Measurements from ENCODE around the gene TRIP6. TPM values are rescaled to one million over a fixed set of nuclear protein-coding genes. Genes with fewer than 3 reads are reported as not detected.

Gene TRIP6
- total RNA-seq, 1 experiment from 2014 or later, result 140 TPM

DNA sequence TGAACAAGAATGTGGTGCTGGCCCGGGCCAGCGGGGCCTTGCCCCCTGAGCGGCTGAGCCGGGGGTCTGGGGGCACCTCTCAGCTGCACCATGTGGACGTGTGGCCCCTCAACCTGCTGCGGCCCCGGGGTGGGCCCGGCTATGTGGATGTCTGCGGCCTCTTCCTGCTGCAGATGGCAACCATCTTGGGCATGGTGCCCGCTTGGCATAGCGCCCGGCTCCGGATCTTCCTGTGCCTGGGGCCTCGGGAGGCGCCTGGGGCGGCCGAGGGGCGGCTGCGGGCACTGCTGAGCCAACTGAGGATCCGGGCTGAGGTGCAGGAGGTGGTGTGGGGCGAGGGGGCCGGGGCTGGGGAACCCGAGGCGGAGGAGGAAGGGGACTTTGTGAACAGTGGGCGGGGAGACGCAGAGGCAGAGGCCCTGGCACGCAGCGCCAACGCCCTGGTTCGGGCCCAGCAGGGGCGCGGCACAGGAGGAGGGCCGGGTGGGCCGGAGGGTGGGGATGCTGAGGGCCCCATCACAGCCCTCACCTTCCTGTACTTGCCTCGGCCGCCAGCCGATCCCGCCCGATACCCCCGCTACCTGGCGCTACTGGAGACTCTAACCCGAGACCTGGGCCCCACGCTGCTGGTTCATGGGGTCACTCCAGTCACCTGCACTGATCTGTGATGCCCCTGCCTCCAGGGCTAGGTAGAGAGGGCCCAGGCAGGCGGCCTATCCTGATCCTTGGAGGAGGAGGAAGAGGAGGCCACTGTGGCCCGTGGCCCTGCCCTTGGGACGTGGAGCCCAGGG, 1.1 kb upstream of the TRIP6 start (continued):
- TF ChIP-seq ZNF219 (CRISPR knock-in tag; IDR thresholded peaks at IDR 0.05; ENCODE audit: borderline replicate concordance) (no peak), PRRX2 (CRISPR knock-in tag; IDR thresholded peaks at IDR 0.05) (no peak), OVOL2 (CRISPR knock-in tag; IDR thresholded peaks at IDR 0.05; ENCODE audit: borderline replicate concordance) (no peak), ZBTB21 (CRISPR knock-in tag; IDR thresholded peaks at IDR 0.05; ENCODE audit: borderline replicate concordance) (no peak), NR2C2 (CRISPR knock-in tag; IDR thresholded peaks at IDR 0.05) (no peak)
- TF ChIP-seq, protein P1, sequence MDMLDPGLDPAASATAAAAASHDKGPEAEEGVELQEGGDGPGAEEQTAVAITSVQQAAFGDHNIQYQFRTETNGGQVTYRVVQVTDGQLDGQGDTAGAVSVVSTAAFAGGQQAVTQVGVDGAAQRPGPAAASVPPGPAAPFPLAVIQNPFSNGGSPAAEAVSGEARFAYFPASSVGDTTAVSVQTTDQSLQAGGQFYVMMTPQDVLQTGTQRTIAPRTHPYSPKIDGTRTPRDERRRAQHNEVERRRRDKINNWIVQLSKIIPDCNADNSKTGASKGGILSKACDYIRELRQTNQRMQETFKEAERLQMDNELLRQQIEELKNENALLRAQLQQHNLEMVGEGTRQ (CRISPR knock-in tag; IDR thresholded peaks at IDR 0.05), result no peak

- H3K4me3 Mint-ChIP-seq, result peak overlapping the region; percentile 92
- ChIA-PET POLR2A (interaction anchor here (0.5 to 2.1 kb wide), 5 partner anchors 8 to 39 kb away, joined by 3 to 7 read pairs (median 4); partner anchors contain the start of genes EPHB4, SLC12A9, SRRT and UFSP1), CTCF (interaction anchor here (0.5 to 1.0 kb wide), 6 partner anchors 14 to 193 kb away, joined by 3 to 4 read pairs (median 3); partner anchors contain the start of genes MUC3A, POP7, SLC12A9 and UFSP1)
- peaks cover 29% of the 10 kb centered on the region for H3K36me3 Mint-ChIP-seq
- no peaks in the 10 kb centered on the region for H3K27me3 Mint-ChIP-seq (ENCODE audit: low read depth)
- peaks cover 8% of the 10 kb centered on the region for H3K4me1 Mint-ChIP-seq
- ATAC-seq (no peak), DNase-seq (ENCODE audit: low spot score) (no peak)
- H3K27ac Mint-ChIP-seq, result peak overlapping the region; percentile 95
- no peaks in the 10 kb centered on the region for H3K9me3 Mint-ChIP-seq
- TF ChIP-seq ZSCAN18 (CRISPR knock-in tag; IDR thresholded peaks at IDR 0.05) (no peak), ZNF281 (CRISPR knock-in tag; IDR thresholded peaks at IDR 0.05) (no peak)
These were observed 503 bp upstream of the TRIP6 start for GRCh38 chr7:100866729-100867039.

DNA sequence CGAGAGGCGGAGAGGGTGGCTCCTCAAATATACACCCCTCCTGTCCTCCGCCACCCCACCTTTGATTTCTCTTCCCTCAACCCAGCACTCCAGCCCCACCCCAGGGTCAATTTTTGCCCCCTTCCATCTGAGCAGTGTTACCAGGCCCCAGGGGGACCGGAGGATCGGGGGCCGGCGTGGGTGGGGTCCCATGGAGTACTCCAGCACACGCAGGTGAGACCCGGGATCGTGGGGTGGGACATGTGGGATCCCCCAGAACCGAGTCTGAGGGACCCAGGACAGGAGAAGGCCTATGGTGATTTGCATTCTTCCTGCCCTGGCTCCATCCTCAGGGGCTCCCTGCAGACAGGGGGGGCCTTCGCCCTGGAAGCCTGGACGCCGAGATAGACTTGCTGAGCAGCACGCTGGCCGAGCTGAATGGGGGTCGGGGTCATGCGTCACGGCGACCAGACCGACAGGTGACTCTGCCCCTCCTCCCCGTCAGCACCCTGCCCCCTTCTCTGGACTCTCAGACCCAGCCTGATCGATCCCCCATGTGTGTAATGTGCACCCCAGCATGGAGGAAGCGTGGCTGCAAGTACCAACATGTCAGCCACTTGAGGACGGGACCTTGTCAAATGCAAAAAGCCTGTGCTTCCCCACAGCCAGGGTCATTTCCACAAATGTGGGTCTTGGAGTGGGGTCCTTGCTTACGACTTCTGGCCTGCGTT, 744 bp downstream of the TRIP6 start:
- Mint-ChIP-seq H3K27me3 (ENCODE audit: low read depth) (no peaks in the 10 kb centered on the region), H3K4me3 (peak overlapping the region; percentile 92), H3K9me3 (no peaks in the 10 kb centered on the region), H3K36me3 (peaks cover 32% of the 10 kb centered on the region), H3K27ac (peak overlapping the region; percentile 89), H3K4me1 (peaks cover 8% of the 10 kb centered on the region)
- CTCF ChIA-PET, result no interaction called here
- TF ChIP-seq FOXK1 (CRISPR knock-in tag; IDR thresholded peaks at IDR 0.05) (0 out of 2 replicates have a peak, but pooled peaks have one; percentile 33), ETV6 (CRISPR knock-in tag; IDR thresholded peaks at IDR 0.05) (no peak), ZNF425 (CRISPR knock-in tag; conservative IDR thresholded peaks at IDR 0.05) (no peak)
- TF ChIP-seq, protein P2, sequence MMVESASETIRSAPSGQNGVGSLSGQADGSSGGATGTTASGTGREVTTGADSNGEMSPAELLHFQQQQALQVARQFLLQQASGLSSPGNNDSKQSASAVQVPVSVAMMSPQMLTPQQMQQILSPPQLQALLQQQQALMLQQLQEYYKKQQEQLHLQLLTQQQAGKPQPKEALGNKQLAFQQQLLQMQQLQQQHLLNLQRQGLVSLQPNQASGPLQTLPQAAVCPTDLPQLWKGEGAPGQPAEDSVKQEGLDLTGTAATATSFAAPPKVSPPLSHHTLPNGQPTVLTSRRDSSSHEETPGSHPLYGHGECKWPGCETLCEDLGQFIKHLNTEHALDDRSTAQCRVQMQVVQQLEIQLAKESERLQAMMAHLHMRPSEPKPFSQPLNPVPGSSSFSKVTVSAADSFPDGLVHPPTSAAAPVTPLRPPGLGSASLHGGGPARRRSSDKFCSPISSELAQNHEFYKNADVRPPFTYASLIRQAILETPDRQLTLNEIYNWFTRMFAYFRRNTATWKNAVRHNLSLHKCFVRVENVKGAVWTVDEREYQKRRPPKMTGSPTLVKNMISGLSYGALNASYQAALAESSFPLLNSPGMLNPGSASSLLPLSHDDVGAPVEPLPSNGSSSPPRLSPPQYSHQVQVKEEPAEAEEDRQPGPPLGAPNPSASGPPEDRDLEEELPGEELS (CRISPR knock-in tag; IDR thresholded peaks at IDR 0.05), result 0 out of 2 replicates have a peak, but pooled peaks have one; percentile 34
- ATAC-seq, result peak; percentile 21
- peak; percentile 42 for DNase-seq (ENCODE audit: low spot score)
- POLR2A ChIA-PET, result interaction anchor here (2.1 kb wide), 1 partner anchor 16 kb away, joined by 6 read pairs; the partner anchor contains the start of gene SLC12A9
